GM21528 (cell line): ENCODE results near the gene ZHX3.
"Not testable (repeated sequence)": the region's sequence is repeated elsewhere in the genome, so short reads cannot be mapped to it uniquely, and the experiment has no call there.

ENCODE experiments used
- ATAC-seq: cut with Tn5 transposase; IDR thresholded peaks from one replicate; pipeline ENCODE4 v1.9.1; 2021; ENCODE audit warnings: mild to moderate bottlenecking, moderate library complexity; ENCODE audit not compliant: unreplicated experiment, low FRiP score

The ZHX3 gene

GRCh38 chr20:41141153-41141815 lies 176.2 kb downstream of the ZHX3 start:
- ATAC-seq, result no peak

GRCh38 chr20:41140226-41141133 lies 177.1 kb downstream of the ZHX3 start:
- ATAC-seq, result no peak

- no peak for ATAC-seq
These were observed 178.1 kb downstream of the ZHX3 start for GRCh38 chr20:41139227-41140093.

GRCh38 chr20:41138475-41139226 lies 178.9 kb downstream of the ZHX3 start:
- no peak for ATAC-seq

GRCh38 chr20:41137614-41138474 lies 179.7 kb downstream of the ZHX3 start:
- peak; percentile 25 for ATAC-seq

GRCh38 chr20:41136680-41137613 lies 180.6 kb downstream of the ZHX3 start, which contains the start of gene PLCG1:
PLCG1 (plus strand) TSS chr20:41137543; CDS start chr20:41137642, 99 bp downstream.
- ATAC-seq, result peak; percentile 71

- ATAC-seq, result no peak
These were observed 181.4 kb downstream of the ZHX3 start for GRCh38 chr20:41135888-41136679.

GRCh38 chr20:41135187-41135887 lies 182.2 kb downstream of the ZHX3 start:
- no peak for ATAC-seq

GRCh38 chr20:41134362-41135186 lies 183.0 kb downstream of the ZHX3 start:
- ATAC-seq, result no peak

DNA sequence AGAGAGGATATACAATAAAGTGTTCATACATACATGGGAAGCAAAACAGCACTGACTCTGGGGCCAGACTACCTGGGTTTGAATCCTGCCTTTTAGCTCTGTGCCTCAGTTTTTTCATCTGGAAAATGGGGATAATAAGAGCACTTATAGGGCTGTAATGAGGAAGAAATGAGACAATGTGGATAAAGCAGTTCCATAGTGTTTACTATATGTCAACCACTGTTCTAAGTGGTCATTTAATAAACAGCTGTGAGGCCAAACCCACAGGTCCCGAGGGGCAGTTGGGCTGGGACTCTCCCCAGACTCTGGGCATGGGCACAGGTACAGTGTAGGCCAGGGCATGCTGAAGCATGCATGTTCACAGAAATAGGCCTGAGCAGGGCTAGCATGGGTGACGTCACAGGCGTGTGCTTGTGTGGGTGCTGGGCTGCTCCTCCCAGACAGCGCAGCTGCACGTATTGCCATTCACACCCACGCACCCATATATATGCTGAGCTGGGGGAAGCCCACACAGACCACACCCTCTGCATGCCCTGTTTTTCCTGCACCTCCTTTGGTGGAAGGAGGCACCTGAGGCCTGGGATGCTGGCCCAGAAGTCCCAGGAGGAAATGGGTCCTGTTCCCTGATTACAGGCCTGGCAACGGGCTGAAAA lies 183.7 kb downstream of the ZHX3 start:
- peak; percentile 35 for ATAC-seq

DNA sequence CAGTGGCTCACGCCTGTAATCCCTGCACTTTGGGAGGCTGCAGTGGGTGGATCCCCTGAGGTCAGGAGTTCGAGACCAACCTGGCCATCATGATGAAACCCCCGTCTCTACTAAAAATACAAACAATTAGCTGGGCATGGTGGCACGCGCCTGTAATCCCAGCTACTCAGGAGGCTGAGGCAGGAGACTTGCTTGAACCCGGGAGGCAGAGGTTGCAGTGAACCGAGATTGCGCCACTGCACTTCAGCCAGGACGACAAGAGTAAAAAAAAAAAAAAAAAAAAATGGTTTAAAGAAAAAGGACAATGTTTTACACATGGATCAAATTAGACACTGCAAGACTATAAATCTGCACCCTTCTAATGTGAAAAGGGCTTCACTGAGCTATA lies 185.1 kb downstream of the ZHX3 start:
- ATAC-seq, result not testable (repeated sequence)

- ATAC-seq, result no peak
These were observed 185.7 kb downstream of the ZHX3 start for GRCh38 chr20:41131594-41132387.
